Activated T-helper 2 cell treated with anti-CD3 and anti-CD28 coated beads, Interferon-gamma antibody, Interleukin-2, Interleukin-4, amounts not matched to agents 10 μg/mL and 5 μg/mL and 100 μg/mL, durations not matched to agents 14 hours and 24 hours and 36 hours (primary cell): ENCODE measurements around the gene CEP112. TPM values are rescaled to one million over a fixed set of nuclear protein-coding genes. Genes with fewer than 3 reads are reported as not detected.

Source experiments
- DNase-seq: peaks from one replicate; pipeline ENCODE4 v3.0.0; 2021; ENCODE audit warnings: low spot score
- H3K27ac Mint-ChIP-seq: one replicate; pipeline ENCODE4 v1.8.0; 2021; ENCODE audit warnings: mixed read lengths
- H3K27me3 Mint-ChIP-seq: one replicate; pipeline ENCODE4 v1.8.0; 2021; ENCODE audit warnings: low read depth, mixed read lengths
- H3K36me3 Mint-ChIP-seq: one replicate; pipeline ENCODE4 v1.8.0; 2021; ENCODE audit warnings: low read depth, mixed read lengths
- H3K4me1 Mint-ChIP-seq: one replicate; pipeline ENCODE4 v1.8.0; 2021; ENCODE audit warnings: low read depth, mixed read lengths
- H3K4me3 Mint-ChIP-seq: one replicate; pipeline ENCODE4 v1.8.0; 2021; ENCODE audit warnings: low read depth, mild to moderate bottlenecking, moderate library complexity, mixed read lengths
- H3K9me3 Mint-ChIP-seq: one replicate; pipeline ENCODE4 v1.8.0; 2021; ENCODE audit warnings: mixed read lengths
- intact Hi-C: fragments of 100-400 bp; cut with micrococcal nuclease; formaldehyde crosslinking; loops from one replicate; pipeline ENCODE4 v1.15.1; 2023
- total RNA-seq: library from RNA; stranded (reverse); gene quantifications from 2 replicates; pipeline ENCODE4 v1.2.3, GENCODE V29; 2022

The CEP112 gene
- total RNA-seq, 1 donor from 2014 or later = 0.66 TPM

DNA sequence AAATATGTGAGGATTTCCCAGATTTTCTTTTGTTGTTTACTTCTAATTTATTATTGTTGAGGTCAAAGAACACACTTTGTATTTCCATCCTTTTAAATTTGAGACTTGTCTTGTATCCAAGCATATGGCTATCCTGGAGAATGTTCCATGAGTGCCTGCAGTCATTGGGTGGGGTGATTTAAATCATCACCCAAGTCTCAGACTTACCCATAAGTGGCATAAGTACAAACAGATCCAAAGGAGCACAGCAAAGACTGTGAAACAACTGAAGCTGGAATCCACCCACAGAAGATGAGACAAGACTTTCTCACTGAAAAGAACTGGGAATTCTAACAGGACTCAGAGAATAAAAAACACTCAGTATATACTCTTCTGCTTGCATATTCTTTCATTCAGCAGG, 239.9 kb downstream of the CEP112 start:
- DNase-seq = no peak
- intact Hi-C loops = no loop called here
- Mint-ChIP-seq H3K27ac (no peak overlapping the region), H3K4me3 (no peak overlapping the region), H3K9me3 (peaks cover 8% of the 10 kb centered on the region), H3K36me3 (no peaks in the 10 kb centered on the region), H3K27me3 (no peaks in the 10 kb centered on the region), H3K4me1 (no peaks in the 10 kb centered on the region)

DNA sequence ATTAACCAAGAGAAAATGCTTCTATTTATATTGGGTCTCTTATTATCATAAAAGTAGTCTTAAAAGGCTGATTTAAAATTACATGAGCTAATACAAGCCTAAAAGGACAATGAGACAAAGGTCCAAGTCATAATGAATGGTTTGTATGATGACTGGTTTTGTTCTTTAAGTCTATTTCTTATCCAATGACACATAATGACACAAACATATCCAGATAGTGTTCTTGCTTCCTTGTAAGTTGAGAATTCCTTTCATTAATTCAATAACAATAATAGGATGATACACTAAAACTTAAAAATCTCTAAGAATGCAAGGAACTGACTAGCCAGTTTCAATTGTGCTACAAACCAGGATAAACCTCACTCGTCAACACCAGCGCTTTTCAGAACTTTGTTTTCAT, 244.1 kb downstream of the CEP112 start:
- H3K36me3 Mint-ChIP-seq = no peaks in the 10 kb centered on the region
- no peaks in the 10 kb centered on the region for H3K27me3 Mint-ChIP-seq
- no peaks in the 10 kb centered on the region for H3K4me1 Mint-ChIP-seq
- no peak overlapping the region for H3K4me3 Mint-ChIP-seq
- intact Hi-C loops = no loop called here
- peaks cover 1% of the 10 kb centered on the region for H3K9me3 Mint-ChIP-seq
- no peak for DNase-seq
- H3K27ac Mint-ChIP-seq = no peak overlapping the region

DNA sequence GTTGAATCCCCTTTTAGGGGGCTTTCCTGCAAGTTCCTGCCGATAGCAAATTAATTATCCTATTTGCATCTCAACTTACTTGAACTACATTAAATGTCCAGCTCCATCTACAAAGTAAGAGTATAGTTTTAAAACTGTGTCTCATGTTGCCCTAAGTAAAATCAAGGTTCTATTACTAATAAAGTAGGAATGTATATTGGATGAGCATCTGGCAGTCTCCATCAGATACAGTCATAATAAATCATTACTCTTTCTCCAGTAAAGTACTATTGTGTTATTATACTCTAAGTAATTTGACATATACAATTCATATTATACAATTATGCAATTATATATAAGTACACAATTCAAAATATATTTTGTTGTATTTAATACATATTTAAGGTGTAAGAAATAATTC, 249.3 kb downstream of the CEP112 start:
- Mint-ChIP-seq H3K27me3 (peaks cover 3% of the 10 kb centered on the region), H3K36me3 (no peaks in the 10 kb centered on the region), H3K4me1 (no peaks in the 10 kb centered on the region), H3K9me3 (no peaks in the 10 kb centered on the region), H3K27ac (no peak overlapping the region), H3K4me3 (no peak overlapping the region)
- intact Hi-C loops = no loop called here
- no peak for DNase-seq

DNA sequence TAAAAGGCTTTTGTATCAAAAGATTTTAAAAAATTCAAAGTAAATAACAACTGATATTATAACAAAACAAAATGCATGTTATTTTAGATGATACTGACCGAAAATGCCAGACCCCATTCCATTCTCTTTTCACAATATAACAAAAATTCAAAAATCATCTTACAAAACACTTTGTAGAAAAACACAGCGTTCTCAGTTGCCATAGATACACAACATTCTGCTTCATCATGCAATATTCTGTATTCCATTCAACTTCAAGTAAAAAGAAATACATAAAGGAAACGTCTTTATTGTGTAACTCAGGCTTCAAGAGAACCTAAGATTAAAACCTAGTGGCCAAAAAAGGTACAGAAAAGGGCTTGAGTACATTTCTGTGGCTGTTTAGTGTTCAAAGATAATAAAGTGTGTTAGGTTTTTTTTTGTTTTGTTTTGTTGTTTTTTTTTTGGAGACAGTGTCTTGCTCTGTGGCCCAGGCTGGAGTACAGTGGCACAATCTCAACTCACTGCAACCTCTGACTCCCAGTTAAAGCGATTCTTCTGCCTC, 250.5 kb downstream of the CEP112 start:
- Mint-ChIP-seq H3K27me3 (peaks cover 3% of the 10 kb centered on the region), H3K4me1 (no peaks in the 10 kb centered on the region), H3K9me3 (no peaks in the 10 kb centered on the region), H3K36me3 (no peaks in the 10 kb centered on the region), H3K4me3 (no peak overlapping the region), H3K27ac (no peak overlapping the region)
- no peak for DNase-seq
- intact Hi-C loops = no loop called here

DNA sequence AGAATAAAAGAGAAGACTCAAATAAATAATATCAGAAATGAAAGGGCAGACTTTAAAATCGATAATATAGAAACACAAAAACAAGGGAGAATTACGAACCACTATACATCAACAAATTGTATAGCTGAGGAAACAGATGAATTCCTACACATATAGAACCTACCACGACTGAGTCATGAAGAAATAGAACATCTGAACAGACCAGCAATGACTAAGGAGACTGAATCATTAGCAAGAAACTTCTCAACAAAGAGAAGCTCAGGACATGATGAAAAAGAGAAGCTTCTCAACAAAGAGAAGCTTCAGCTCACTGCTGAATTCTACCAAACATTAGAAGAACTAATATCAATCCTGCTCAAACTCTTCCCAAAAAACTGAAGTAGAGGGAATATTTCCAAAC, 255.9 kb downstream of the CEP112 start:
- H3K4me3 Mint-ChIP-seq = no peak overlapping the region
- intact Hi-C loops = no loop called here
- no peak overlapping the region for H3K27ac Mint-ChIP-seq
- peaks cover 21% of the 10 kb centered on the region for H3K9me3 Mint-ChIP-seq
- DNase-seq = no peak
- peaks cover 3% of the 10 kb centered on the region for H3K27me3 Mint-ChIP-seq
- no peaks in the 10 kb centered on the region for H3K4me1 Mint-ChIP-seq
- no peaks in the 10 kb centered on the region for H3K36me3 Mint-ChIP-seq

DNA sequence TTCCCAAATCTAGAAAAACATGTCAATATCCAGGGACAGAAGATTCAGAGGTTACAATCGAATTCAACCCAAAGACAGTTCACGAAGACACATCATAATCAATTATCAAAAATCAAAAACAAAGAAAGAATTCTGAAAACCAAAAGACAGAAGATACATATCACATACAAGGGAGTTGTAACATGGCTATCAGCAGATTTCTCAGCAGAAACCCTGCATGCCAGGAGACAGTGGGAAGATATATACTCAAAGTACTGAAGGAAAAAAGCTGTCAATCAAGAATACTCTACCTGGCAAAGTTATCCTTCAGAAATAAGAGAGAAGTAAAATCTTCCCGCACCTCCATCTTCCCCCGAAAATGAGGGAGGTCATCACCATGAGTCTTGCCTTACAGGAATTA, 258.6 kb downstream of the CEP112 start:
- DNase-seq = no peak
- intact Hi-C loops = no loop called here
- Mint-ChIP-seq H3K36me3 (no peaks in the 10 kb centered on the region), H3K4me3 (no peak overlapping the region), H3K9me3 (peaks cover 21% of the 10 kb centered on the region), H3K27me3 (no peaks in the 10 kb centered on the region), H3K27ac (no peak overlapping the region), H3K4me1 (no peaks in the 10 kb centered on the region)

DNA sequence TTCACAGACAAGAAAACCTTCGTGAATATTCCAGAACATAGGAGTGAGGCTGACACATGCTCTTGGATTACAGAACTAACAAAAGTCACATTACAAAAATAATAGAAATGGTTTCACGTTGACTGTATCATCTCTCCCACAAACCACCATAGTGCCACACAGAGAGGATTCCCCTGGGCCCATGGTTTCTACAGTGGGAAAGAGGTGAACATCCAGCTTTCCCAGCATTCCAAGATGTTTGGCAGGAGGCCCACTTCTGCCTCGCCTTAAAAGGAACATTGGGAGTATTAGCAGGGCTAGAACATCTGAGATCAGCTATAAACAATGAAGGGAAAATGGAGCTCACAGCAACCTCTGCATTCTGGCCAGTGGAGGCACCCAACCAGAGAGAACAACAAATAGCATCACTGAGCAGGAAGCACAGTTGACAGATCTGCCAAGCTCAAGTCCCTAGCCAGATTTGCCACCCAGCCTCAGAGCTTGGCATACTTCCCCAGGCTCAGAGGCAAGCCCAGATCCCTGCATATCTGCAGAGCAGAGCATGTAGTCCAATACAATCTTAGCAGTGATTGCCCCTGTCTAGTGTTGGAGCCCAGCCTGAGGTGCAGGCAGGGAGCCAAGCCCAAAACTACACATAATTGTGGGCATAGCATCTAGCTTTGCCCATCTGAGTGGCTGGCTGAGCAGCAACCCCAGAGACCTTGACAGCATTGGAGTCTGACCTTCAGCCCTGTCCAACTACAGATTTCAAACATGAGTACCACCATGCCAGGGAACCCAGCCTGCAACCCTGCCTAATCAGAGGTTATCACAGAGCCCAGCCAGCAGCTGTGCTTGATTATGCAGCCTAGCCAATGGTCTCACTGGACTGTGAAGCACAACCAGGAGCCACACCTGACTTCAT, 260.4 kb downstream of the CEP112 start:
- Mint-ChIP-seq H3K4me1 (no peaks in the 10 kb centered on the region), H3K27me3 (no peaks in the 10 kb centered on the region), H3K27ac (no peak overlapping the region), H3K36me3 (no peaks in the 10 kb centered on the region), H3K4me3 (no peak overlapping the region), H3K9me3 (peaks cover 21% of the 10 kb centered on the region)
- intact Hi-C loops = no loop called here
- no peak for DNase-seq

DNA sequence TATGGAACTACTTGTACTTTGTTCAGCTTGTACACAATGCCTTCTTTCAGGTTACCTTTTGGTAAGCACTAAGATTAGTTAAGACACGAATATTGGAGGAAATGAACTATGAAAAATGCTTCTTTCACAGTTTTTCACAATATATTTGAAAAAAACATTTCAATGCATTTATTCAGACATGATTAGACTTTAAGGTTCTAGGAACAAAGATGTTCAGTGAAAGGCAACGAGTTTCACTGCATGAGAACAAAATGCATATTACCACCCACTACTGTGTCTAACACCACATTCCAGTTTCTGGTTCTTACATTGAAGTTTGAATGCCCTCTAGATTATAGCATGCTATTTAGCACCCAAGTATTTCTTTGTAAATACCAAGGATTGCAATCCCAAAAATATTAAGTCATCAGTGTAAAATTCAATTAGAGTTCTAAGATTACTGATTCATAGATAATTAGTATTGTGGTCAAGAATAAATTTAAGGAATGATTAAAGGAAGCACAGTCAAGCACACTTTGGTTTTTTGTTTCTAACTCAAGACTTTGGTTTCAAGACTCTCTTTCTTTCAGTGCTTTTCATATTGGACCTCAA, 261.7 kb downstream of the CEP112 start:
- no peak overlapping the region for H3K4me3 Mint-ChIP-seq
- no peaks in the 10 kb centered on the region for H3K4me1 Mint-ChIP-seq
- peaks cover 21% of the 10 kb centered on the region for H3K9me3 Mint-ChIP-seq
- DNase-seq = no peak
- H3K27me3 Mint-ChIP-seq = no peaks in the 10 kb centered on the region
- no peak overlapping the region for H3K27ac Mint-ChIP-seq
- no peaks in the 10 kb centered on the region for H3K36me3 Mint-ChIP-seq
- intact Hi-C loops = no loop called here

DNA sequence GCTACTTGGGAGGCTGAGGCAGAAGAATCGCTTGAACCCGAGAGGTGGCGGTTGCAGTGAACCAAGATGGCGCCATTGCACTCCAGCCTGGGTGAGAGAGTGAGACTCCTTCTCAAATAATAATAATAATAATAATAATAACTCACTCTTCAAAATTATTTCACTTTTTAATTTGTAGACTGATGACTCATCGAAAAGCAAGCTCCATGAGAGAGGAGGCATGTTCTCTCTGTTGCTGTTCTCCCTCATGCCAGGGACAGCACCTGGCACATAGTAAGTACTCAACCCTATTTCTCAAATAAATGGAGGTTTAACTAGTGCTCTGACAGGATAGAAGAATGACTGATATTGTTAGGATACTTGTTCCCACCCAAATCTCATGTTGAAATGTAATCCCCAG, 265.3 kb downstream of the CEP112 start:
- no peak for DNase-seq
- Mint-ChIP-seq H3K36me3 (no peaks in the 10 kb centered on the region), H3K4me3 (no peak overlapping the region), H3K27ac (no peak overlapping the region), H3K4me1 (no peaks in the 10 kb centered on the region), H3K27me3 (no peaks in the 10 kb centered on the region), H3K9me3 (no peaks in the 10 kb centered on the region)
- intact Hi-C loops = no loop called here

DNA sequence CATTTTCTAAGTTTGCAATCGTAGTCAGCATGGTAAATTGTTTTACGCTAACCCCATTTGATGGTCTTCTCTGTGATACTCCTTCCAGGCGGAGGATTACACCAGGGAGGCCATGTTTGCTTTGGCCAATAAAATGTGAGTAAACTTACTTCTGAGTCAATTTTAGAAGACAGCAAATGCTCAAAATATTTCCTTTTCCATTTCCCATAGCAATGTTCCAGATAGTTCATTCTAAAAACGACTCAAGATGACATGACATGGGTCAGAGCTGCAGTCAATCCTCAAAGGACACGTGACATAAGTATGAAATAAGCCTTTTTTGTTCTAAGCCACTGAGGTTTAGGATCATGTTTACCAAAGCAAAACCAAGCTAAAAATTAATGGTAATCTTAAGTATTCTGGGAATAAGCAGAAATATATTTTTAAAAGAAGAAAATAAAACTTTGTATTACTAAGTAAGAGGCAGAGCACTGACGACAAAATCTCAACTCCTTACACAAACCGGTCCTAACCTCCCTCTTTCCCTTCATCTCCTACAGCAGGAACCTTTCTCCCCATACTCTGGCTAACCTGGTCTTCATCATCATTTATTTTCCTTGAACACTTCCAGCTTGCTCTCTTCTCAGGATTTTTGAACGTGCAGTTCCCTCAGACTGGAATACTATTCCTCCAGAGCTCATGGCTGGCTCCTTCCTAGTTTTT, 266.2 kb downstream of the CEP112 start:
- Mint-ChIP-seq H3K36me3 (no peaks in the 10 kb centered on the region), H3K4me3 (no peak overlapping the region), H3K9me3 (no peaks in the 10 kb centered on the region), H3K27ac (no peak overlapping the region), H3K4me1 (no peaks in the 10 kb centered on the region), H3K27me3 (no peaks in the 10 kb centered on the region)
- DNase-seq = no peak
- intact Hi-C loops = no loop called here

DNA sequence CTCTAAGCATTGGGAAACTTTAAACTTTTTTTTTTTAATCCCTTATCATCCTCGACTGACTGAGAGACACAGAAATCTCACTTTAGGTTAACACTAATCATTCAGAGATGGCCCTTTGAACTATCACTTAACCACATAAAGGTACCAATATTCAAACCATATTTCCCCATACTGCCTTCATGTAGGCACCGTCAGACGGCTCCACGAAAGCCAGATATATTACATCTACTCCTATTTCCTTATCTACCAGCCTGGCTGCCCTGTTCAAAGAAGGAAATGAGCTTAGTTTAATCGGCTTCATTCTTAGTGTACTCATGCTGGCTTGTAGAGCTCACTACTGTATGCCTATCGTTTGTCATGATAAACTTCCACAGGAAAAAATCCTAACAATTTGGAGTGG, 270.9 kb downstream of the CEP112 start:
- H3K36me3 Mint-ChIP-seq = no peaks in the 10 kb centered on the region
- H3K4me3 Mint-ChIP-seq = no peak overlapping the region
- H3K4me1 Mint-ChIP-seq = peaks cover under 1% of the 10 kb centered on the region
- no peak overlapping the region for H3K27ac Mint-ChIP-seq
- H3K27me3 Mint-ChIP-seq = no peaks in the 10 kb centered on the region
- DNase-seq = no peak
- peaks cover under 1% of the 10 kb centered on the region for H3K9me3 Mint-ChIP-seq
- intact Hi-C loops = no loop called here

DNA sequence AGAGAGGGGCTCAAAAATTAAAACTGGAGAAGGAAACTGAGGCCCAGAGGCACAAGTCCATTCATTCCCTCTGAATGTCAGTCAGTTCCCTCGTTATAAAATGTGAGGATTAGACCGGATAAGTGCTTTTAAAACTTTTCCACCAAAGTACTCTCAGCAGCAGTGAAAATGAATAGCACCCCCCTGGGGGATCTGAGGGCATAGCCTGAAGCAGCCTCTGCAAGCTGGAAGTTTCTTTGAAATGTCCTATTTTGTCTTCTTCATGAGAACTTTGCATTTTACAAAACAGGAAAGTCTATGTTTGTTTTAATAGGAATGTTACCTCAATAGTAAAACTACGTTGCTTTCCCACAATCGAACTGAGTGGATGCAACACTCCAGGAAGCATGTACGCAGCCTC, 273.0 kb downstream of the CEP112 start:
- no peak overlapping the region for H3K4me3 Mint-ChIP-seq
- DNase-seq = no peak
- H3K27me3 Mint-ChIP-seq = no peaks in the 10 kb centered on the region
- H3K4me1 Mint-ChIP-seq = peaks cover 15% of the 10 kb centered on the region
- H3K36me3 Mint-ChIP-seq = peaks cover 12% of the 10 kb centered on the region
- H3K27ac Mint-ChIP-seq = no peak overlapping the region
- intact Hi-C loops = loop anchor here (10.0 kb wide), 1 partner anchor 114 kb away; no protein-coding TSS in a partner anchor
- peaks cover 14% of the 10 kb centered on the region for H3K9me3 Mint-ChIP-seq

DNA sequence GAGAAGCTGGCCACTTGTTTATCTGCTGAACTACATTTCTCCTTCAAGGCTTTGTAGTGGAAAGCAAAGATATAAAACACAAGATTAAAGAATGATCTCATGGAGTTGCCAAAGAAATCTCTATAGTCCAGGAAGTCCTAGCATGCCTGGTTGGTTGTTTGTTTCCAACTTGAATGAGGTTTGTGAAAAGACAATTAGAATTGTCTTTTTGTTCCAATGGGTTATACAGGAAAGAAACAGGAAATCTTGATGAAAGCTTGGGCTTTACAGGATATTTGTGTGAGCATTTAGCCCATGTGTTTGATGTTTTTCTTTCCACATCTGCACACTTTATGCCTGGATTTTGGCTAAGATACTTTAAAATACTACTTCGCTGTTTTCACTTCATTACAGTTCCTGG, 273.4 kb downstream of the CEP112 start:
- H3K27me3 Mint-ChIP-seq = no peaks in the 10 kb centered on the region
- H3K4me3 Mint-ChIP-seq = no peak overlapping the region
- H3K27ac Mint-ChIP-seq = no peak overlapping the region
- H3K36me3 Mint-ChIP-seq = peaks cover 12% of the 10 kb centered on the region
- intact Hi-C loops = loop anchor here (10.0 kb wide), 1 partner anchor 114 kb away; no protein-coding TSS in a partner anchor
- H3K4me1 Mint-ChIP-seq = peaks cover 15% of the 10 kb centered on the region
- DNase-seq = no peak
- H3K9me3 Mint-ChIP-seq = peaks cover 14% of the 10 kb centered on the region
